NOMO-1 treated with dmso at 0.1 percent for 144 hours (cell line): ENCODE measurements around the gene CORO7.

Source experiments
- DNase-seq: peaks from one replicate; lab custom pipeline; 2025; ENCODE audit not compliant: unreplicated experiment; lab: John Stamatoyannopoulos, UW

CORO7 gene

DNA sequence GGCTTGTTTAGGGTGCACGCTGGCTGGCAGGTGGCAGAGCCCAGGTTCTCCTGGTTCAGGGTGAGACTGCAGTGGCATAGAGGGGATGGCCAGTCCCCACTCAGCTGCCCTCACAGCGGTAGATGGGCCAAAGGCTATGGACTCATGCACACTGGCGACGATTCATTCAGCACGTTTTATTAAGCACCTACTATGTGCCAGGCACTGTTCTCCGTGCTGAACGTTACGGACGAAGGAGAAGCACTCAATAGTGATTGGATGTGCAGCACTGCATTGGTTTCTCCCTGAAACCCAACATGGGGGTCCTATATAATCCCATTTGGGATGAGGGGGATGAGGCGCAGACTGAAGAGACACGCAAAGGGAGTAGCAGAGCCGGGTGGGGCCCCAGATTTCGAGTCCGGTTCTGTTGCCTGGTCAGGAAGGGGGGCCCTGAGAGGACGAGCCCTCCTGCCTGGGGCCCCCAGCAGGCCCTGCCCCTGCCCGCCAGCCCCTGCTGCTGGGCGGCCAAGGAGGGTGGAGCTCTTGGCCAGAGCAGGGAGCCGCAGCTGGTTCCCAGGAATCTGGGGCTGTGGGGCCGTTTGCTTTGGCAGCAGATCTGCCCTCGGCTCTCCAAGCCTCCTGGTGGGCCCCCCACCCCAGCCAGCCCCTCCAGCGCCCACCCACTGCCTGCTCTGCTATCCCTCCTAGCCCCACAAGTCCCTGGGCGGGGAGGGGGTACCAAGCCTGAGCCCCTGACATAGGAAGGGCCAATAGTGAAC lies 91.7 kb downstream of the CORO7 start:
- no peak for DNase-seq

DNA sequence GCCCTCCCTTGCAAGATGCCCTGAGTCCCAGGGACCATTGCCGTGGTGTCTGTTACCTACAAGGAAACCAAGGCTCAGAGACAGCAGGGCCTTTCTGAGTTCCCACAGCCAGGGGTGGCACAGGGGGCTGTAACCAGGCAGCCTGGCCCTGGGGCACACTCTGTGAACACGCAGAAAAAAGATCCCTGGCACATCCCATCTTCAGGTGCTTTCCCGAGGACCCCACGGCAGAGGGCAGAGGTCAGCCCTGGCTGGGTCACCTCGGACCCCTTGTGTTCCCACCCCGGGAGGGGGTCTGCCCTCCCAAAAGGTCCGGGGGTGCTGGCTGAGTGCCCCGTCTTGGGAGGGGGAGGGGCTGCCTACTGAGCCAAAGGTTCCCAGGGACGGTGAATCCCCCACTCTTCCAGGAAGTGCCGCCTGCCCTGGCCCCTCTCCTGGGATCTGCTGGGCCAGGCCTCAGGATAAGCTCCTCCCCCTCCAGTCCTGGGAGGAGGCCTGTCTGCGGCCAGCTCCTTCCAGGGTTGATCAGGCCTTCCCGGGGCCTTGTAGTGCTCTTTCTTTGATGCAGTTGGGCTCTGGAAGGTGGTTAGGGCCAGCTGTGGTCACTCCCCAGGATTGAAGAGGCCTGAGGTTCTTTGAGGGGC lies 92.4 kb downstream of the CORO7 start:
- DNase-seq: no peak

DNA sequence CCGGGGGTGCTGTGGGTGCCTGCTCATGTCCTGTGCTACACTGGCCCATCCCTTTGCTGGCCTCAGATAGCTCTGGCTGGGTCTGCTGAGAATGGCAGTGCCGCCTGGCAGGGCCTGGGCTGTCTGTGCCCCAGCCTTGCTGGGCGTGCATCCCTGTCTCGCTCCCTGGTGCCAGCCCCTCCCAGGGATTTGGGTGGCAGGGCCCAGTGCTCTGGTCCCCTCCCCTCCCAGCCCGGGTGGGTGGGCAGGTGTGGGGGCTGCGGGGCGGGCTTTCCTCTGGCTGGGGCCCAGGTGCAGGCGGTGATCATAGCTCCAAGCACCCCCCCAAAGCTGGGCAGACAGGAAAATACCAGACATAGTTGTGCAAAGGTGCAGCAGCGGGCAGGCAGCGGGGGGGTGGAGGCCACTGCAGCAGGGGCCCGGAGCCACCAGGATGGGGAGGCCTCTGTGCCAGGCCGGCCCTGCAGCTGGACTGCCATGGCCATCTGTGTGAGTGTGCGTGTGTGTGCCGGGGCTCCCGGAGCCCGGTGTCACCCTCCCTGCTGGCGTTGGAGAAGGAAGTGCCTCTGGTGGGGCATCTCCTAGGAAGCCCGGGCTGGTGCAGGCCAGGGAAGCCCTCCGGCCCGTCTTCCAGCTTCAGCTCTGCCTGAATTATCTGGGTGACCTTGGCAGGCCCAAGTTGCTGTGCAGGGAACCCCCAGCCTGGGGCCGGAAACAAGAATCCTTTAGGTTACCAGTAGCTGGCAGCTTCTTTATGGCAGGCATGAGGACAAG lies 93.1 kb downstream of the CORO7 start:
- DNase-seq: no peak

DNA sequence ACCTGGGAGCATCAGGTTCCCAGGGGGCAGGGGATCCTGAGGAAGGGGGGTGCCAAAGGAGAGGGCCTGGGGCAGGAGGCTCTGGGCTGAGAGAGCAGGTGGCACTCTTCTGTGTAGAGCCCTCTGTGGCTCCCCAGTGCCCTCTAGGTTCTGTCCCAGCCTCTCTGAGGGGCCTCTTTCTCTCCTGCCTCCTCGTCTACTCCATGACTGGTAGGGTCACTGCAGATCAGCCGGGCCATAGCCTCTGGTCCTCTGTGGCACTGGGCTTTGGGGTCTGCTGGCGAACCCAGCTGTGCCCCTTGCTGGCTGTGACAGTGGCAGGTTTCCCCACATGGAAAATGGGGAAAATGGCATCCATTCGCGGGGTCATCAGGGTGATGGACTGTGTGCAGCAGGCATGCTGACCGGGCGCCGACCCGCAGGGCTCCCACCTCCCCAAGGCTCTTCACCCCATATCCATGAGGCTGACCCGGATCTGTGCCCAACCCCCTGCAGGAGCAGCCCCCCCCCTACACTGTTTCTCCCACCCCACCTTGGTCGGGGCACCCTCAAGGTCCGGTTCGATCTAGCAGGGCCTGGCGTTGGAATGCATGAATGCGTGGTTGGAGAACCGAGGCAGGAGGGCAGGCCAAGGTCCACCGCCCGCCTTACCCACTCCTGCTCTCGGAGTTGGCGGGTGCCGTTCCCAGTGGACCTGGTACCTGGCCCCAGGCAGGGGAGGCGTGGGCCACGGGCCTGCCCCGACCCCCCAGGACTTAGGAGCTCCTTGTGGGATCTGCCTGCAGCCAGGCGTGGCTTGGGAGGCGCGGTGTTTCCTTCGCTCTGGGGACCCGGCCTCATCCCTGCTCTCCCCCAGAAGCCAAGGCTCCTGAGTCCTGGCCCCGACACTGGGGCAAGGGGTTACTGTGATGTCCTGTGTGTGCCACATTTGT lies 94.0 kb downstream of the CORO7 start:
- no peak for DNase-seq

DNA sequence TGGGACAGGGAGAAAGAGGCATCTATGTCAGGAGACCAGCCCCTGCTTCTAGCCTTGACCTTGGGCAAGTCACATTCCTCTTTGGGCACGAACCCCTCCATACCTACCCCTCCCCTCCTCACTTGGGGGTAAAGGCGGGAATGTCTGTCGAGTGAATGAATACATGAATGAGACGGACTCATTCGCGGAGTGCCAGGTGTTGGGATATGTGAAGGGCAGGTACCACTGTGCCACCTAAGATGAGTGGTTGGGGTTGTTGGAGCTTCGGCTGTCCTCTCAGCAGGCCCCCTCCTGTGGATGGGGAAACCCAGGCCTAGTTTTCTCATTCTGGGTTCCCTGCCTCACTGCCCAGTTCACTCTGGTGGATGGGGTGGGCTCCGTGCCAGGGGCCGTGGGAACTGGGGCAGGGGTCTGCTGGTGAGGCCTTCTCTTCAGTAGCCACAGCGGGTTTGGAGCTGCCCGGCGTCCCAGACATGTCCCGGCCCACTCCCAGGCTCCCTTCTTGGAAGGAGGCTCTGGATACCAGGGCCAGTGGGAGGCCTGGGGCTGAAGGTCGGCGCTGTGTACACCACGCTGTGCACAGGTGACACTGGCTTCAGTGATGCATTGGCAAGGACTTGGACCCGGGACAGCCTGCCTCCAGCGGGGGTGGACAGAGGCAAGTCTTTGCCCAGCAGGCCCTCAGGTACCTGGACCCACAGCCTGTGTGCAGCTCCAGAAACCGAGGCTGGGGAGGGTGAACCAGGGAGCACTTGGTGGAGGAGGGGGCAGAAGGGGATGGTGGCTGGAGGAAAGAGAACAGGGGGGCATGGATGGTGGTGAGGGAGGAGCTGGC lies 94.9 kb downstream of the CORO7 start:
- no peak for DNase-seq

DNA sequence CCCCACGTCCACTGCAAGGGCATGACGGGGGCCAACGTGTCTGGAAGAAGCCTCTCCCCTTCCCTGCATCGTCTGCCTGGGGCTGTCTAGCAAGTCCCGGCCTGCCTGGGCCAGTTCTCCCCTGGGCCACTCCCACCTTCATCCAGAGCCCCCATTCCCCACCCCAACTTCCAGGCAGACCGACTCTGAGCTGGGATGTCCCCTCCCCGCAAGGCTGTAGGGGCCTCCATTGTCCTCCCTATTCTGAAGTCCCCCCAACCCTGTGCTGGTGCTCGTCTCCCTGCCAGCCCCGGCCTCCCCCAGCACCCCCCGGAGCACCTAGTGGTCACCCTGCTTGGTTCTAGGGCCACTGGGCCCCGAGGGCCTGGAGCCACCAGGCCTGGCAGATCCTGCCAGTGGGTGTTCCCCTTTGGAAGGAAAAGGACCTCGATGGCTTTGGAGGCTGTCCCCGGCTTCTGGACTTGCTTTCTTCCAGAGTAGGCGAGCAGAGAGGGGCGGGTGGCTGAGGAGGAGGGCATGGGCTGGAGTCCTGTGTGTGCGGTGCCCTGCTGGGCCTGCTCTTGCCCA lies 95.7 kb downstream of the CORO7 start:
- DNase-seq: no peak

DNA sequence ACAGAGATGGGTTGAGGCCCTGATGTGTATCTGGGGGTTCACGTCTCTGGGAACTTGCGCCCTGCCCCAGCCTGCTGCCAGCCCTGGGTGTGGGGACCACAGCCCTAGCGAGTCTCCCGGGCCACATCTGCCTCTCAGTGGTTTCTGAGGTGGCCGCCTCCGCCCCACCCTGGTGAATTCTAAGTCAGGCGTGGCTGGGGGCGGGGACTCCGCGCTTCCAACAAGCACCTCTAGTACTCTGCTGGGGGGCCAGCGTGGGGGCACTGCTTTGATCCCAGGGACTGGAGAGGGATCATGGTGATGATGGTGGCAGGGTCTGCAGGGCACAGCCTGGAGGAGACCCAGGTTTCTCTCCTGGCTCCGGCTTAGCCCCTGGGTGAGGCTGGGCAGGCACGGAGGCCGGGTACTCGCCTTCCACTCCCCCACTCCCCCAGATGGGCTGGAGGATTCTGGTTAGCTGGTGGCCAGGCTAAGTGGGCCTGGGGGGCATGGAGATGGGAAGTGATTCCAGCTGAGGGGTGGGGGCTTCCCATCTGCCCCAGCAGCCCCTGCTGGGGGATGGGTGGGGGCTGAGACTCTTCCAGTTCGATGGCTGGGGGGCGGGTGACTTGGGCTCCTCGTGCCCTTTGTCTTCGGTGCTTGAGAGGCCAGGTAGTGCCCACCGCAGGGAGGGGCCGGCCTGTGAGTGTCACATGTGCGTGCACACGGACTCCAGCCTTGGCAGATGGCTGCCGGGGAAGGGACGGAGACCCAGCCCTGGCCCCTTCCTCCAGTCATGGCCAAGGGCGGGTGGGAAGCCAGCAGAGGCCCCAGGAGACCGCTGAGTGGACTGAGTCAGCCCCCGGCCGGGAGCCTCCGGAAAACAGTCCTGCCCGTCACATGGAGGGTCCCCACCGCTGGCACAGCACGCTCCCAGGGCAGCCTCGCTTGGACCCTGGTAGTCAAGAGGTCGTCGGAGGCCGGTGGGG lies 96.7 kb downstream of the CORO7 start:
- no peak for DNase-seq

DNA sequence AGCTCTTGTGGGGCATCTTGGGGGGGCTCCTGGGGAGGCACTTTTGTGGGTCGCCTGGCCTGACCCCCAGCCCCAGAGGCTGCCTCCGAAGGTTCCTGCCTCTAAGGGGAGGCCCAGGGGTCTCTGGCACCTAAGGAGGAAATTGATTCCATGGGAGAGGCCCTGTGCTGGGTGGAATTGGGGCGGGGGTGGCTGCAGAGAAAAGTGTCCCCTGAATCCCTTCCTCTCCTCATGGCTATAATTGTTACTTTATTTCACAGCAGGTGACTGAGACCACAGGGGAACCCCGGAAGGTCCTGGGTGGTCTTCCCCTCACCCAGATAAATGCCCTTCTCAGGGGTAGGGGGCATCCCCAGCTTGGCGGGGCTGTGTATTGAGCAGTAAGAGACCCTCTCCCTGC lies 97.4 kb downstream of the CORO7 start:
- DNase-seq: no peak

DNA sequence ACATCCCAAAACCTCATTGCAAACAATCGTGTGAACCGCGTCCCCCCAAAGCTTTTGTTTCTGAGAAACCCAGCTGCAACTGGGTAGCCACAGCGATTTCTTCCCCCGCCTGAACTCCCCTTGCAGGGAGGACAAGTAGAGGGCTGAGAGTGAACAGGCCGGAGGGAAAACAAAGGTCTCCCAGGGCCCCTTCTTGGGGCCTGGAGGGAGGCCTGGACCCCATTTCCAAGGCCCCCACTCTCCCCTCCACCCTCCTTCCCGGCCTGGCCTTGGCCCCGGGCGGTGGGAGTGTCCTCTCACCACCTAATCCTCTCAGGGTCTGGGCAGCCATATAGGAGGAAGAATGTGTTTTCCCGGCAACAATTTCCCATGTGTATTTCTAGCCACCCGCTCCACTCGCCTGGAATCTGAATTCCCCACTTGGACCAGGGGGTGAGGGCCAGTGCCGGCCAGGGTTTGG lies 97.9 kb downstream of the CORO7 start:
- DNase-seq: no peak

DNA sequence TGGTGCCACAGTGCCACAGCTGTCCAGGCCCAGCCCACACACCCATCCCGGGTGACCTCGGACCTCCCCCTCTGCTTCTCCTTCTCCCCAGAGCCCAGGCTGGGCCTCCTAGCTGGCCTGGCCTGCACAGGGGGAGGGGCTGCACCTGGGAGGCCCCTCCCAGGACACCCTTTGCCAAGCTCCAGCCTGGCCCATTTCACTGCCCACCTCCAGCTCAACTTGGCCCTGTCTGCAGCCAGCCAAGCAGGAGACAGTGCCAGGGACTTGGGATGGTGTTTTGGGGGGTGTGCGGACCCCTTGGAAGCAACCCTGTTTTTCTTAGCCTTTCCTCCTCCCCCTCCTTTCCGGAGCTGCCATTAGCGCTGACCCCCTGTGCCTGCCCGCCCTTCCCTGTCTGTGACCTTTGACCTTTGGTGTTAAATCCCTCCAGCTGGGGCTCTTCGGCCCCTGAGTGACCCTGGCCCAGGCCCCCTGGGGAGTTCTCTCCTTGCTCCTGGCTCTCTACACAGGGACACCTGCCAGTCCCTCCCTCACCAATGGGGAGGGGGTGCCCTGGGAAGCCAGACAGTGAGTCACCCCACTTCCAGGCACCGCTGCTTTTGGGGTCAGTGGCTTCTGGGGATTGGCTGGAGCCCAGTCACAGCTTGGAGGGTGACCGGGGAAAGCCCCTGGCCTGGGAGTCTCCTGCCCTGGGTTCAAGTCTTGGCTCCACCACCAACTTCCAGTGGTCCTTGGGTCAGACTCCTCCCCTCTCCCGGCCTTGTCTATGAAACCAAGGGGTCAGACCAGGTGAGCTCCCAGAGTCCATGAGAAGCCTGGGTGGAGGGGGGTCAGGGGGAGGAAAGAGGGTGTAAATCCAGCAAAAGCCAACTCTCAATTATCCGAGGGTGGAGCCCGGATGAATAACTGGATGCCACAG lies 98.6 kb downstream of the CORO7 start:
- no peak for DNase-seq

DNA sequence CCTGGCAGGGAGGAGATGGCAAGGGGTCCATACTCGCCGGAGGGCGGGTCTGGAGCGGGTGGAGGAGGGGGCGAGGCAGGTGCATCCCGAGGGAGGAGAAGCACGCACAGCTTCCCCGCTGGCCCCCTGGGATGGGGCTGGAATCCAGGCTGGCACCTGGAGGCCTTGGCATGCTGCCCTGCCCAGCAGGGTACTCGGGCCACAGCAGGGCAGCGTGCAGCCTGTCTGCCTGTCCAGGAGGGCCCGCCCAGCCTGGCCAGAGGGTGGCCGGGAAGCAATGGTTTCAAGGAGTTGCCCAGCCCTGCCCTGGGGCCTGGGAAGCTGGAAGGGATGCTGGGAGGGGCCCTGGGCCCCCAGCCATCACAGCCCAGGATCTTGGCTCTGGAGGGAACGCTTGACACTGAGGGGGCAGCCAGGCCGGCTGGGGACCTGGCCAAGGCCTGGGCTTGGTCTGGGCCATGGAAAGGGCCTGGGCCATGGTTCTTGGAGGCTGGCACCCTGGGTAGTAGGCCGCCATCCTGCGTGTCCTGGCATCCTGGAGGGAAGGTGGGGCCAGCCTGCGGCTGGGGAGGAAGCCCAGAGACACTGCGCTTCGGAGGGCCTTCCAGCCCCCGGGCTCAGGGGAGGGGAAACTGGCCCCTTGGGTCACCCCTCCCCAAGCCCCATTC lies 99.4 kb downstream of the CORO7 start:
- DNase-seq: no peak

DNA sequence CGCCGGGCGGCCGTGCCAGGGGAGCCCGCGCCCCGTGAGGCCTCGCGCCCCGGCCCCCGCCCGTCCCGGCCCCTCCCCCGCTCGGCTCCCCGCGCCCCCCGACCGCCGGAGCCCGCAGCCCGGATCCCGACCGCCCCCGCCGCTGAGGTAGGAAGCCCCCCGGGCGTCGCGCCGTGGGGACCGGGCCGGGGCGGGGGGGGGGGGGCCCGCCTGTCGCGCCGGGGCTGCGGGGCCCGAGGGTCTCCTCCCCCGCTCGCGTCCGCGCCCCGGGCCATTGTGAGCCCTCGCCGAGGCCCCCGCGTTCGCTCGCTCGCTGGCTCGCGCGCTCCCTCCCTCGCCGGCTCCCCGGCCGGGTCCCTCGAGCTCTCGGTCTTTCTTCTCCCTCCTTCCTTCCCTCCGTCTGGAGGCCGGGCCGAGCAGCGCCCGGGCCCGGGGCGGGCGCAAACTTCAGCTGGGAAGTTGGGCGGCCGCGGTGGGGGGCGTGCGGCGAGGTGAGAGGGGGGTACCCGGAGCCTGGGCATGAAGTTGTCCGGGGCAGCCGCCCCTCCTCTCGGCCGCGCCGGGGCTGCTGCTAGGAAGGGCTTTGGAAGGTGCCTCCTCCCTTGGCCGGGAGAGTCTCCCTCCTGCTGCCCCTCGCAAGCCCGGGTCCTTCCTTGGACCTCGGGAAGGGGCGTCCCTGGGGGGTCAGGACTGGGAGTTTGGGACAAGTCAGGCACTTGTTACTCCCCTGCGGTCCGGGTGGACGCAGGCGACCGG lies 100.1 kb downstream of the CORO7 start:
- no peak for DNase-seq

DNA sequence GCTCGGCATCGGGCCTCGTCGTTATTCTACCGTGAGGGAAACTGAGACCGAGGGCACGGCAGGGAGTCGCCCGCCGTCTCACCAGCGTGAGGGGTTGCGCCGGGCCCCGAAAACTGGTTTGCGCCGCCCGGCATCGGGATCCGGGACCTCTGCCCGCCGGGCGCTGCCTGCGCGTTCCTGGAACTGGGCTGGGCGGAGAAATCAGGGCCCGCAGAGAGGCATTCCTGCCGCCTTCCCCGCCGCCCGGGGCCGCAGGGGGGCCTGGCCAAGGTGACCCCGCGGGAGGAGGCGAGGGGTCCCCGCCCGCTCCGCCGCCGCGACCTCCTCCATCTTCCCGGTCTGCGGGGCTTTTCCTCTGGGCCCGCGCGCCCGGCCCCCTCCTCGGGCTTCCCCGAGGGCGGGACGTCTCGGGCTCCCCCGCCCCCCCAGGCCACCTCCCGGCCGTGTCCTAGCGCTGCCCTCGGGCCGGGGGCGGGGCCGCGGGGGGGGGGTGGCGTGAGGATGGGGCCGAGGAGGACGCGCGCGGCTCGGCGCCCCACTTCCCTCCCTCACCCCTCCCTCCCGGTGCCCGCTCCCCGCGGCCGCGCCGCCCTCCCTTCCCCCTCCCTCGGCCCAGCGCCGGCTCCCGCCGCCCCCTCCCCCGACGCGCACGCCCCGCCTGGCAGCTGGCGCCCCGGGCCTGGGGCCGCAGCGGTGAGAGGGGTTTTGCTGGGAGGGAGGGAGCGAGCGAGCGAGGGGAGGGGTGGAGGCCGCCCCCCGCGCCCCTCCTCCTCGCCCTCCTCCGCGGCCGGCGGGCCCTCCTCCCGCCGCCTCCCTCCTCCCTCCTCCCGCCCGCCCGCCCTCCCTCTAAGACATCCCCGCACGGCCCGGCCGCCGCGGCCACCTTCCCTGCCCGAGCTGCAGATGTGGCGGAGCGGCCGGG lies 100.9 kb downstream of the CORO7 start, which contains the start of gene GLIS2:
TSS of gene GLIS2 (plus strand) at position 882 of the 922 bp plus-strand sequence. CDS start 16,214 bp downstream, outside the sequence.
- DNase-seq: no peak

DNA sequence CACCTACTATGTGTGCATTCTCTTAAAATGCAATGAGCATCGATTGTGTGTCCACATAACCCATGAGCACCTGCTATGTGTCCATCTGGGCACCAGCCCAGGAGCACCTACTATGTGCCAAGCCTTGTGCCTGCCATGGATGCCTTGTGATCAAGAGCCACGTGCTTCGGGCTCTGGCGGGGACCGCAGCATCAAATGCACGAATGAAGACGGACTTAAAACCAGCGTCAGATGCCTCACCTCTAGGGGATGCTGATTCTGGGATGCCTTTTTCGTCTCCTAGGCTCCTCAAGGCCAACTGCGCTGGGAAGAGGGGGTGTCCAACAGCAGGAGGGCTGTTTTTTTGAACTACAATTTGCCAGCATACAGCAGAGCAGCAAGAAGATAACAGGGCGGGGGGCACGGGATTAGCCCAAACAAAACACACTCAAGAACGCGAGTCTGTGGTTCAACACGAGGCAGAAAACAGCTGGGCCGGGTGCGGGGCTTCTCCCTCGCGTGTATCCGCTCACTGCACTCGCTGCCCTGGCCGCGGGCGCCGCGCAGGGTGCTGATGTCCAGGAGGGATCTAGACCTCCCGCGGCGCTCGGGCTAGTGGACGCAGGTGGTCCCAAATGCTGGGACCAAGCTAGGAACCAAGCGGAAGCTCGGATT lies 101.7 kb downstream of the CORO7 start:
- no peak for DNase-seq
